ENCODE data around the gene HDAC11.

The HDAC11 gene

DNA sequence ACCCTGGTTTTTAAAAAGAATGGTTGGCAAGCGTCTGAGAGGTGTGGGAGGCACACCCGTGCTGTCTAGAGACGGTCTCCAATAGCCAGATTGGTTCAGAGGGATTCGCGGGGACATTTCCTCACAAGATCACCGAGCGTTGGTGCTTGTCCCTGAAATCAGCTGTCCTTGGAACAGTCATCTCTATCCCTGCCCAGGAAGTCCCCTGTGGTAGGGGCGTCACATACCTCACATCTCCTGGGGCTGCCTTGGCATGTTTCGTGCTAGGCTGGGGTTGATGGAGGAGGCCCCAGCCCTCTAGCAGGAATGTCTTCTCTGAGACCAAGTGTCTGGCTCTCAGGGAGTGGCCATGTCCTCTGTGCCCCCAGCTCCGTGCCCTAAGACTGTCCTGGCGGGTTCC, 75.6 kb downstream of the HDAC11 start:
- Mint-ChIP-seq H3K36me3 (no peaks in the 10 kb centered on the region), H3K9me3 (ENCODE audit: low read depth) (no peaks in the 10 kb centered on the region), H3K27me3 (peaks cover 2% of the 10 kb centered on the region), H3K4me1 (ENCODE audit: low read depth) (peaks cover 56% of the 10 kb centered on the region), H3K4me3 (no peak overlapping the region), H3K27ac (peak overlapping the region; percentile 77)

Measured in activated naive CD8-positive, alpha-beta T cell (primary cell).